ENCODE data around the gene AK8.

The AK8 gene

DNA sequence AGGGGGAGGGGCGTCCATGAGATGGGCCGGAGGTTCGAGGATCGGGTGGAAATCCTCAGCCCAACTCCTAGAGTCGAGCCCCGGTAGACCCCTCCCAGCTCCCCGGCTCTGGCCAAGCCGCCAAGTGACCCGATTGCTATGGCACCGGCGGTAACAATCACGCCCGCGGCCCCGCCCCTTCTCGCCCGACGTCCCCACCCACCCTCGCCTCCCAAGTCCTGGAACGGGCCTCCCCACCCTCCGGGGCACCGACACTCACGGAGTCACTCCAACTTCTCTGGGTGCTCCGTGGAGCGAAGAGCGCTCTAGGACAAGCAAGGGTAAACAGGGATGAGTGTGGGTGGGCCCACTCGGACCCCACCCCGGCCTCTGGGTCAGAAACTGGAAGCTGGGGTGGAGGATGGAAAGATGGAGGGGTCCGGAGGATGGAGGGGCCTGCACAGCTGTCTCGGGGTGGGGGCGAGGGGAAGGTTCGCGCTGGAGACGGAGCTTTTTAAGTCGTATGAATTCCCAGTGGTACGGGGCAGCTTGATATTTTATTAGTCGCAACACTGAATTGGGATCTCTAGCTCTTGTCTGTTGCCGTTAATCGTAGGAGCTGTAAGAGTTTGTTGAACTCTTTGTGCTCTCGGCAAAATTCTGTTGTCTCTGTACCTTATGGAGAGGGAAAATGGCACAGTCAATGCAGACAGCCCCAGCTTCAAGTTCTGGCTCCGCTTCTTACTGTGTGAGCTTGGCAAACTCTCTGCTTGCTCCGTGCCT, 792 bp upstream of the AK8 start, which contains the start of gene SPACA9:
Gene SPACA9 (plus strand): TSS at position 204 of the 762 bp plus-strand sequence. CDS start 5,050 bp downstream, outside the sequence.
- TF ChIP-seq, protein P1, sequence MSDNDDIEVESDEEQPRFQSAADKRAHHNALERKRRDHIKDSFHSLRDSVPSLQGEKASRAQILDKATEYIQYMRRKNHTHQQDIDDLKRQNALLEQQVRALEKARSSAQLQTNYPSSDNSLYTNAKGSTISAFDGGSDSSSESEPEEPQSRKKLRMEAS (IDR thresholded peaks at IDR 0.05), result no peak
- TF ChIP-seq TEAD4 (IDR thresholded peaks at IDR 0.05) (no peak), CREB1 (IDR thresholded peaks at IDR 0.05; ENCODE audit: low read depth) (no peak), TCF12 (IDR thresholded peaks at IDR 0.05; ENCODE audit: low read depth) (no peak), EGR1 (IDR thresholded peaks at IDR 0.05) (no peak)

DNA sequence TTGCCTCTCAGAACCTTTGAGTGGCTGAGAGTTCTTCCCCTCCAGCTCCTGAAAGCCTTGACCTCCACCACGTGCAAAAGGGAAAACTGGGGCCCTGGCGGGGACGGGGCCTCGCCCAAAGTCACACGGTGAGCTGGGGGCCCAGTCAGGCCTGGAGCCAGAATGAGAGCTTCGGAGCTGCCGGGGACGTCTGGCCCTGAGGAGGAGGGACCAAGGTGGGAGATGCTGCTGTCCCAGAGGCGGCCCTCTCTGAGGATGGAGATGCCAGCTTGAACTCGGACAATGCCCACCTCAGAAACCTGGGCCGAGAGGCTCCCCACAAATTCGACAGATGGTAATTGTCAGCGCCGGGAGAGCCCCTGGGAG, 643 bp downstream of the AK8 start:
- TF ChIP-seq CREB1 (IDR thresholded peaks at IDR 0.05; ENCODE audit: low read depth), result no peak
- TF ChIP-seq, protein P2, sequence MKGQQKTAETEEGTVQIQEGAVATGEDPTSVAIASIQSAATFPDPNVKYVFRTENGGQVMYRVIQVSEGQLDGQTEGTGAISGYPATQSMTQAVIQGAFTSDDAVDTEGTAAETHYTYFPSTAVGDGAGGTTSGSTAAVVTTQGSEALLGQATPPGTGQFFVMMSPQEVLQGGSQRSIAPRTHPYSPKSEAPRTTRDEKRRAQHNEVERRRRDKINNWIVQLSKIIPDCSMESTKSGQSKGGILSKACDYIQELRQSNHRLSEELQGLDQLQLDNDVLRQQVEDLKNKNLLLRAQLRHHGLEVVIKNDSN (IDR thresholded peaks at IDR 0.05), result no peak
- TF ChIP-seq, protein P1 (IDR thresholded peaks at IDR 0.05), result no peak
- no peak for TF ChIP-seq EP300 (IDR thresholded peaks at IDR 0.05; ENCODE audit: borderline replicate concordance)
- no peak for TF ChIP-seq TEAD4 (IDR thresholded peaks at IDR 0.05)
- TF ChIP-seq EGR1 (IDR thresholded peaks at IDR 0.05), result no peak
- TF ChIP-seq TCF12 (IDR thresholded peaks at IDR 0.05; ENCODE audit: low read depth), result no peak
- no peak for TF ChIP-seq CEBPB (IDR thresholded peaks at IDR 0.05)

- TF ChIP-seq, protein P3, sequence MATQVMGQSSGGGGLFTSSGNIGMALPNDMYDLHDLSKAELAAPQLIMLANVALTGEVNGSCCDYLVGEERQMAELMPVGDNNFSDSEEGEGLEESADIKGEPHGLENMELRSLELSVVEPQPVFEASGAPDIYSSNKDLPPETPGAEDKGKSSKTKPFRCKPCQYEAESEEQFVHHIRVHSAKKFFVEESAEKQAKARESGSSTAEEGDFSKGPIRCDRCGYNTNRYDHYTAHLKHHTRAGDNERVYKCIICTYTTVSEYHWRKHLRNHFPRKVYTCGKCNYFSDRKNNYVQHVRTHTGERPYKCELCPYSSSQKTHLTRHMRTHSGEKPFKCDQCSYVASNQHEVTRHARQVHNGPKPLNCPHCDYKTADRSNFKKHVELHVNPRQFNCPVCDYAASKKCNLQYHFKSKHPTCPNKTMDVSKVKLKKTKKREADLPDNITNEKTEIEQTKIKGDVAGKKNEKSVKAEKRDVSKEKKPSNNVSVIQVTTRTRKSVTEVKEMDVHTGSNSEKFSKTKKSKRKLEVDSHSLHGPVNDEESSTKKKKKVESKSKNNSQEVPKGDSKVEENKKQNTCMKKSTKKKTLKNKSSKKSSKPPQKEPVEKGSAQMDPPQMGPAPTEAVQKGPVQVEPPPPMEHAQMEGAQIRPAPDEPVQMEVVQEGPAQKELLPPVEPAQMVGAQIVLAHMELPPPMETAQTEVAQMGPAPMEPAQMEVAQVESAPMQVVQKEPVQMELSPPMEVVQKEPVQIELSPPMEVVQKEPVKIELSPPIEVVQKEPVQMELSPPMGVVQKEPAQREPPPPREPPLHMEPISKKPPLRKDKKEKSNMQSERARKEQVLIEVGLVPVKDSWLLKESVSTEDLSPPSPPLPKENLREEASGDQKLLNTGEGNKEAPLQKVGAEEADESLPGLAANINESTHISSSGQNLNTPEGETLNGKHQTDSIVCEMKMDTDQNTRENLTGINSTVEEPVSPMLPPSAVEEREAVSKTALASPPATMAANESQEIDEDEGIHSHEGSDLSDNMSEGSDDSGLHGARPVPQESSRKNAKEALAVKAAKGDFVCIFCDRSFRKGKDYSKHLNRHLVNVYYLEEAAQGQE (IDR thresholded peaks at IDR 0.05; ENCODE audit: low read depth), result no peak
- TF ChIP-seq, protein P1 (IDR thresholded peaks at IDR 0.05), result no peak
- TF ChIP-seq FOXM1 (IDR thresholded peaks at IDR 0.05; ENCODE audit: borderline replicate concordance, low read depth) (no peak), NFIC (IDR thresholded peaks at IDR 0.05) (no peak), TCF12 (IDR thresholded peaks at IDR 0.05; ENCODE audit: low read depth) (no peak)
These were observed 1.2 kb downstream of the AK8 start for GRCh38 chr9:132876849-132877248.

- TF ChIP-seq EP300 (IDR thresholded peaks at IDR 0.05; ENCODE audit: borderline replicate concordance) (no peak), TCF12 (IDR thresholded peaks at IDR 0.05; ENCODE audit: low read depth) (no peak), NFIC (IDR thresholded peaks at IDR 0.05) (no peak), YY1 (IDR thresholded peaks at IDR 0.05; ENCODE audit: low read depth) (no peak), TEAD4 (IDR thresholded peaks at IDR 0.05) (no peak), ZBTB7A (IDR thresholded peaks at IDR 0.05; ENCODE audit: low read depth) (no peak), CEBPB (IDR thresholded peaks at IDR 0.05) (no peak), FOXM1 (IDR thresholded peaks at IDR 0.05; ENCODE audit: borderline replicate concordance, low read depth) (no peak), RAD21 (IDR thresholded peaks at IDR 0.05; ENCODE audit: low read depth) (no peak)
These were observed 2.9 kb downstream of the AK8 start for GRCh38 chr9:132875159-132875558.

- TF ChIP-seq NFIC (IDR thresholded peaks at IDR 0.05) (no peak), RAD21 (IDR thresholded peaks at IDR 0.05; ENCODE audit: low read depth) (no peak), TEAD4 (IDR thresholded peaks at IDR 0.05) (no peak), TCF12 (IDR thresholded peaks at IDR 0.05; ENCODE audit: low read depth) (no peak), EP300 (IDR thresholded peaks at IDR 0.05; ENCODE audit: borderline replicate concordance) (no peak), FOXM1 (IDR thresholded peaks at IDR 0.05; ENCODE audit: borderline replicate concordance, low read depth) (no peak), EGR1 (IDR thresholded peaks at IDR 0.05) (no peak), CREB1 (IDR thresholded peaks at IDR 0.05; ENCODE audit: low read depth) (no peak), CEBPB (IDR thresholded peaks at IDR 0.05) (no peak), YY1 (IDR thresholded peaks at IDR 0.05; ENCODE audit: low read depth) (no peak), TAF1 (IDR thresholded peaks at IDR 0.05; ENCODE audit: low read depth) (no peak), ZBTB7A (IDR thresholded peaks at IDR 0.05; ENCODE audit: low read depth) (no peak)
- TF ChIP-seq, protein P3 (IDR thresholded peaks at IDR 0.05; ENCODE audit: low read depth), result no peak
- TF ChIP-seq, protein P2 (IDR thresholded peaks at IDR 0.05), result no peak
- TF ChIP-seq, protein P1 (IDR thresholded peaks at IDR 0.05), result no peak
These were observed 4.7 kb downstream of the AK8 start for GRCh38 chr9:132873403-132873802.

Data from Ishikawa (cell line).